ENCODE data around the gene IRS1.

IRS1 gene

DNA sequence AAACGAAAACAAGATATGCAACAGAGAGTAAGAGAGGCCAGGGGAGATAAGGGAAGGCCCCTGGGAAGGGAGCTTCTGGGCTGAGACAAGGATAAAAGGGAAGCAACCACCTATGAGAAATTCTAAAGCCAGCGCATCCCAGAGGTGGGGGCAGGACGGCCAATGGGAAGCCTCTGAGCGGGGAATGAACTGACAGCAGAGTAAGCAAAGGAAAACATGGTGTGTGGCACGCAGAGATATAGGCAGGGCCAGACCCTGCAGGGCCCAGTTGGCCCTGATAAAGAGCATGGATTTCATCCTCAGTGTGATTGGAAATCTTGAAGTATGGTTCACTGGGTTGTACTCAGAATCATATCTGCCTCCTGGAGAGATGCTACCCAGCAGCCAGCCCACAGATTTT is 78.7 kb downstream of the IRS1 start:
- no peak for DNase-seq

DNA sequence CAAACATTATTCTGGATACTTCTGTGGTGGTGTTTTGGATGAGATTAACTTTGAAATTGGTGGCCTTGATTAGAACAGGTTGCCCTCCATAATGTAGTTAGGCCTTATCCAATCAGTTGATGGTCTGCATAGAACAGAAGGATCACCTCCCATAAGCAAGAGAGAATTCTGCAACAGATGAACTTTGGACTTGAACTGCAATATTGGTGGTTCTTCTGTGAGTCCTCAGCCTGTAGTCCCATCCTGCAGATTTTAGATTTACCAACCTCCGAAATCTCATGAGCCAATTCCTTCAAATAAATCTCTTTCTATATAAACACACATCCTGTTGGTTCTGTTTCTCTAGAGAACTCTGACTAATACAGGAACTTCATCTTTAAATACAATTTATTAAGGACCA is 81.9 kb downstream of the IRS1 start:
- DNase-seq: no peak

DNA sequence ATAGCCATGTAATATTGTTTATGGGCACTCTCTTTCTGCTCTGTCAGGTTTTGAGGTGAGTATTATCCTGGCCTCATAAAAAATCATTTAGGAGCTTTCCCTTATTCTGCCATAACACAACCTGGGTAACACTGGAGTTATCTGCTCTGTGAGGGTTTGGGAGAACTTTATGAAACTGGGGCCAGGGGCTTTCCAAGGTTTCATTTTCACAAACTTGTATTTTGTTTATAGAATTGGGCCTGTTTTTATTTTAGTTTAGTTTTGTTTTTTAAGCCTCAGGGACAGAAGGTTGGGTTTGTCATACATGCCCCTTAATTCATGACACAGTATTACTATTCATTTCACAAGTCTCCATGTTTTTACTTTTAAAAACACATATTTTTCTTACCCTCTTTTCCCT is 83.5 kb downstream of the IRS1 start:
- DNase-seq: no peak

DNA sequence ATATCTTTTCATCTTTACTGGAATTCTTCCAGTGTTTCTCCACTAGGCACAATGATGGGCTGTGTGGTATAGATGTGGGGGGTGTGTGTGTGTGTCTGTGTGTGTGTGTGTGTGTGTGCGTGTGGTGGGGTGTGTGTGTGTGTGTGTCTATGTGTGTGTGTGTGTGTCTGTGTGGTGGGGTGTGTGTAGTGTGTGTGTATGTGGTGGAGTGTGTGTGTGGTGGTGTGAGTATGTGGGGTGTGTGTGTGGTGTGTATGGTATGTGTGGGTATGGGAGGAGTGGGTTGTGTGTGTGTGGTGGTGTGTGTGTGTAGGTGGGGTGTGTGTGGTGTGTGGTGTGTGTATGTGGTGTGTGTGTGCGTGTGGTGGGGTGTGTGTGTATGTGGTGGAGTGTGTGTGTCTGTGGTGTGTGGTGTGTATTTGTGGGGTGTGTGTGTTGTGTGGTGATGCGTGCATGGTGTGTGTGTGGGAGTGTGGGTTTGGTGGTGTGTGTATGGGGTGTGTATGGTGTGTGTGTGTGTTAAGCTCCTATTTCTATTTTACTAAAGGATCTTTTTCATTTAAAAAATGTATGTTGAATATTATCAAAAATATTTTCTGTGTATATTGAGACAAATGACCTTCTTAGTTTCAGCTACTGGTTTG is 84.2 kb downstream of the IRS1 start:
- no peak for DNase-seq

DNA sequence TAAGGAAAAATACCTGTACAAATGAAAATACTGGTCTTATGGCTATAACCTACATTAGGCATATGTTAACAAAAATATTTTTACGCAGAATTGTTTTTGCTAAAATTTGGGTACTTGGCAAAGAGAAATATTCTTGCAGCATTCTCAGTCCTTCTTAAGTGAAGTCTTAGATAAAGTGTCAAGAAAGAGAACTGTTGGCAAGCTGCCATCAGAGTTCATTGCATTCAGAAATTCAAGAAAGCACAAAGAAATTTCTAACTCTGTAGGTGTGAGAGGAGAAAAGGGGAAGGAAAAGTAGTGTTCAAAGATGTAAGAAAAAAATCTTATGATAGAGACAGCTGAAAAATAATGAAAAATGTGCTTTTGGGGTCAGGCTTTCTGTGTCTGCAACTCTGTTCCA is 86.7 kb downstream of the IRS1 start:
- no peak for DNase-seq

DNA sequence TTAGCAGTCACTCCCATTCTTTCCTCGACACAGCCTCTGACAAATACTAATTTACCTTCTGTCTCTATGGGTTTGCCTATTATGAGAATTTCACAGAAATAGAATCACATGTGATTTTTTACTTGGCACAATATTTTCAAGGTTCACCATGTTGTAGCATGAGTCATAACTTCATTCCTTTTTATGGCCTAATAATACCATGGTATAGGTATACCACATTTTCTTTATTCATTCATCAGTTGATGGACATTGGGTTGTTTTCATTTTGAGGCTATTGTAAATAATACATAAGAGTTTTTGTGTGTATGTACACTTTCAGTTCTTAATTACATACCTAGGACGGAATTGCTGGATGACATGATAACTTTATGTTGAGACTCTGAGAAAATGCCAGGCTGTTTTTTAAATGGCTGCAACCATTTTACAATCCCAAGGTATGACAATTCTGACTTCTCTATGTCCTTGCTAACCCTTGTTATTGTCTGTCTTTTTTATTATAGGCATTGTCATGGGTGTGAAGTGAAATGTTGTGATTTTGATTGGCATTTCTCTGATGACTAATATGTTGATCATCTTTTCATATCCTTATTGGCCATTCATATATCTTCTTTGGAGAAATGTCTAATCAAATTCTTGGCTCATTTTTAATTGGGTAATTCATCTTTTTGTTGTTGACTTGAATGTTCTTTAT is 87.9 kb downstream of the IRS1 start:
- DNase-seq: no peak

DNA sequence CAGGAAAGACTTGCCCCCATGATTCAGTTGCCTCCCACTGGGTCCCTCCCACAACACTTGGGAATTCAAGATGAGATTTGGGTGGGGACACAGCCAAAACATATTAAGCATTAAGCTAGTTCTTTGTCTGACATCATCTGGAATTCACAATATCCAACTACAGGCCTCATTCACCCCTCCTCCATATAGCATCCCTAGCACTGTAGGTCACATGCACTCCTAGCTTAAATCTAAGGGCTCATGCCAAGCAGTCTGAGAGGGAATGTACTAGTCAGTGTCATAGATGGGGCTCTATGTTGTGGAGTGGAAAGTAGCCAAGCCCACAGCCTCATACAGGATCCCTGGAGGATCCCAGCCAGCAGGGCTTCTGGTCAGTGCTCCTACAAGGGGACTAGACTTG is 92.1 kb downstream of the IRS1 start:
- DNase-seq: no peak

DNA sequence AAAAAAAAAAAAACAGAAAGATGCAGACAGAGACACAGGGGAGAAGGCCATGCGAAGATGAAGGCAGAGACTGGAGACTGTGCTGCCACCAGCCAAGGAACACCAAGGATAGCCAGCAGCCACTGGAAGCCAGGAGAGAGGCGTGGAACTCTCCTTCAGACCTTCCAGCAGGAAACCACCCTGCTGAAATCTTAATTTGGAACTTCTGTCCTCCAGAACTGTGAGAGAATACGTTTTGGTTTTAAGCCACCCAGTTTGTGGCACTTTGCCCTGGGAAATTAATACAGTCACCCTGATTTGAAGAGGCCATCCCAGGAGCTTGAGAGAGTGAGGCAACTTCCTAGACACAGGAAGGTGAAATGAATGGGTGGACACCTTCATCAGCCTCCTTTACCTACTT is 93.7 kb downstream of the IRS1 start:
- DNase-seq: no peak

DNA sequence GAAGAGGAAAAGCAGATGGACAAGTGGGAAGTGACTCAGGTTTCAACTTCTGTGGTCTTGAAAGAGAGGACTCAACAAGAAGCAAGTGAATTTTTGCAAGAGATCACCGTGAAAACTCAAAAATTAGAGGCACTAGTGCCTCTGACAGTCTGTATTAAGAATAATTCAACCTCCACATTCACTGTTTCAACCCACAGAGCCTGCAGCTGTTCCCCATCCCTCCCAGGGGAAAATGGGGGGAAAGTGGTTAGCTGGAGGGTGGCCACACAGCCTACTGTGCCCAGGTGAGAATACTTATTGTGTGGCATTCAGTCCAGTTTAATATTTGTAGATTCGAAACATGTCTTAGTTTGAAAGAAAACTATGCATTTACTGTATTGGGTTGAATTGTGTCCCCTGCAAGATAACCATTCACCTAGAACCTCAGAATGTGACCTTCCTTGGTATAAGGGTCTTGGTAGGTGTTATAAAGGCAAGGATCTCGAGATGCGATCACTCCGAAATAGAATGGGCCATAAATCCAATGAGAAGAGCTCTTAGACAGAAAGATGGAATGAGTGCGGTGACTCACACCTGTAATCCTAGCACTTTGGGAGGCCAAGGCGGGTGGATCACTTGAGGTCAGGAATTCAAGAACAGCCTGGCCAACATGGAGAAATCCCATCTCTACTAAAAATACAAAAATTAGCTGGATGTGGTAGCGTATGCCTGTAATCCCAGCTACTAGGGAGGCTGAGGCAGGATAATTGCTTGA is 94.3 kb downstream of the IRS1 start:
- no peak for DNase-seq

DNA sequence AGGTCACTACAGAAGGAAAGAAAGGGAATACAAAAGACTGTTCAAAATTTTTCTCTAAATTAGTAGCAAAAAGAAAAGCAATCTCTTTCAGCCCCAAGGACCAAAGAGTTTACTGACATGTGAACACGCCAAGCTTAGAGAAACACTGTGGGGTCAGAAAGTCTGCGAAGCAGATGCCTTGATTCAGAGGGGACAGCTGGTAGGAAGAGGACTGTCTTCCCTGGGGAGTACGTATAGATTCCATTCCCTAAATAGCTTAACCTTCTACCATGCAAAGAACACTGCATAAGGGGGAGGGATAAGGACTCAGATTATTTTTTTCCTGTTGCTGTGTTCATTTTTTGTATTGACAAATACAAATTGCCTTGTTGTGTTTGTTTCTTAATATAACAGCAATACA is 96.1 kb downstream of the IRS1 start:
- DNase-seq: no peak

DNA sequence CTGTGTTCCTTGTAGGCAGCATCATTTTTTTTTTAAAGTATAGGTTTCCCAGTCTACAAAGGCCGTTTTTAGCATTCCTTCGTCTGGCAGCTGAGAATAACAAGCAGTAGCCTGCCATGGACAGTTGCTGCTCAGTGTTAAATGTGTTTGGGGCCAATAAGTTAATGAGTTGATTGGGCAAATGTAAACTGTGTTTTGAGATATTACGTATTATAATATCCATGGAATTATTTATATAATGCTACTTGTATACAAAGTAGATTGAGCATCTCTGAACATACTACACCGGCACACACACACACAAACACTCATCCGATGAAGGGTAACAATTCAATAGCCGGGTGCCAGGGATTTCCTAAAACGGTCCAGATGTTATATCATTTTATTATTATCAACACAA is 97.2 kb downstream of the IRS1 start:
- DNase-seq: no peak

DNA sequence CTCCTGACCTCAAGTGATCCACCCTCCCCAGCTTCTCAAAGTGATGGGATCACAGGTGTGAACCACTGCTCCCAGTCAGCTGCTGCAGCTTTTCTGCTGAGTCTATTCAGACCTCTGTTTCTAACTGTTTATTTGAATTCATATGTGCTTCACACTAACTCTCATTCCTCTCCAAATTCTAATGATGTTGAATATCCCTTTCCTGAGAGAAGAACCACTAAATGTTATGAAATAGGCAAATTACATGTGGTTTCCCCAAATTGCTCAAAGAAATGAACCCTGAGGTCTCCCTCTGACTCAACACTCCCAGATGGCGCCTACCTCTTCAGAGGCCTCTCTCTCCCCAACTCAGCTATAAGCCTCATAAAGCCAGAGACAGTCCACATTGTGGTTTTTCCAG is 98.6 kb downstream of the IRS1 start:
- no peak for DNase-seq

DNA sequence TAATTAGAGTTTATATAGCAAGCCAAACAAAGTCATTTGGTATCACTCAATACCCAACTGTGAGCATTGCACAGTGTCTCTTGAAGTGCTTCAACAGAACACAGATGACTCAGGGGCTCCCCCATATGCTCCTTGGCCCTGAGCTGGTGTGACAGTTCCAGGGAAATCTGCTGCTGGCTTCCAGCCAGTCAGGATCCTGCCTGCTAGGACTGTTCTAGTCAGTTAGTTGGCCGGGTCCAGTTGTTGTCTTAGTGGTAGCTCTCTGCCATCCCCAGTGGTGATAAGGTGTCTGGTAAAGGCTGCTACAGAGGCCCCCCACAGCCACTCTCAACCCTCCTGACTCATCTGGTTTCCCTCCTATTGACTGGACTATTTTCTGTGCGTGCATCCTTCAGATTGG is 100.3 kb downstream of the IRS1 start:
- no peak for DNase-seq

DNA sequence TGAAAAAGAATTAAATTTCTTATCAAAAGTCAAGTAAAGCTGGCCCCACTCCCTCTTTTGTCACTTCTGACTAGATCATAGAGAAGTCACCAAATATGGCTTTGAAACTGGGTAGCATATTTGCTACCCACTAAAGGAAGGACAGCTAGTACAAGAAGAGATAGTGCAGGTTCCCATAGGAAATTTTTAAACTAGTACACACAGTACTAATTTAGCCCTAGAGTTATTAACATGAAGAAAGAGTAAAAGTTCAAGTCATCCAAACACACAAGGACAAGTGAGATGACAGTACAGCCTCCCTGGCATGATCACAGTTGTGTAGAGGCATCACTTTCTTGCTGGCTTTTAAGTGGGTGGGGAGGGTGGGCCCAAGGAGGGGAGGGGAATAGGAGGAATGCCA is 100.9 kb downstream of the IRS1 start:
- DNase-seq: no peak

DNA sequence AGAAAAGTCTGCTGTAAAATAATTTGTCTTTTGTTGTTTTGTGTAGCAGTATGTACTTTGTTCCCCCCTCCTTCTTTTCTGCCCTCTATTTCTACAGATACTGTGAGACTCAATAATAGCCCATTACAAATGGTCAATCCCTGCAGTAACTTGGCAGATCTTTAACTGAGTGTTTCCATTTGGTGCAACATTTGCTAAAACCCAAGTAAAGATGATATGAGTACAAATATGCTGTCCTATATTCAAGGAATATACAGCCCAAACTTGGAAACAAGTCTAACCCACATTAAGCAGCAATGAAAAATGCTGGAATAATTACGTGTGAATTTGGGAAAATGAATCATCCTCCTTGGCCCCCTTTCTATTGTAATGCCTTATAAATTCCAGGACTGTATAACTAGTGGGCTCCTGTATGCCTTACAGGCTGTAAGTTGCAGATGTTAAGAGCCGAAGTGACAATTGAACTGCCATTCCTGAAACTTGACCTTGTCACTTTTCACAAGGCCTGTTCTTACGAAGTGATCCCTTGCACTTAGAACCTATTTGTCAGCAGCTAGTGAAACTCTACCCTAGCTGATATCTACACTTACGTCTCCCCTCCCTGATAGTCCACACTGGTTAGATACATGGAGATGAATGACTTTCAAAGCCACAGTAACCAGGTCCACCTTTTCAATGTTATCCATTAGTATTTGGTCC is 104.9 kb downstream of the IRS1 start:
- DNase-seq: no peak

DNA sequence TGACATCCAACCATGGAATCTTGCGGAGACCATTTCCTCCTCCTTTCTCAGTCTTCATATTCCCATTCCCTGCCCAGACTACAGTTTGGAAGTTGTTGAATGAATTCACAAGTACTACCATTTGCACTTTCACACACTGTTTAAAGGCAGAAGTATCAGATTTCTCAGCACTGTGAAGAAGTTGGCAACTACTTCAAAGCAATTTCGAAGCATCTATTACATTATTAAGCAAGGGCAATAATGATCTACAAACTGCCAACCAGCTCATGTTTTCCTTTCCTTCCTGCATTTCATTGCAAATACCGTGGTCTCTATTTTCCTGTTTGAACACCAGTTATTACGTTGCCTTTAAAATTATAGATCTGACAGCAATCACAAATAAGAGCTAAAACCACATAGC is 105.5 kb downstream of the IRS1 start:
- DNase-seq: no peak

DNA sequence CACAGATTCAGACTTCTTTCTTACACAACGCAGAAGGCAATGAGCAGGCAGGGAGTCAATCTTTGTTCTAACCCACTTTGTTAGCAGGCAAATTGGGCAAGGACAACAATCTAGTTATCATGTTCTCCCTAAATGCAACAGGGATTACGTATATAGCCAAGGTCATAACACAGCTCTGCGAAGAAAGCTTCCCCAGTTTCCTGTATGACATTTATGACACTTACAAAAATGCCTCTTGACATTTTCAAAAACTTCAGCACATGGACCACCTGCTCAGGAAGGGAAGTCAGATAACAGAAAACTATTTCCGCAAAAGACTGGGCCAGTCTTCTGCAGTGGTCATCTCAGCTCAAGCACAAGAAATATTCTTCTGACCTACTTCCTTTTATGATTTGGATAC is 106.1 kb downstream of the IRS1 start:
- DNase-seq: no peak

DNA sequence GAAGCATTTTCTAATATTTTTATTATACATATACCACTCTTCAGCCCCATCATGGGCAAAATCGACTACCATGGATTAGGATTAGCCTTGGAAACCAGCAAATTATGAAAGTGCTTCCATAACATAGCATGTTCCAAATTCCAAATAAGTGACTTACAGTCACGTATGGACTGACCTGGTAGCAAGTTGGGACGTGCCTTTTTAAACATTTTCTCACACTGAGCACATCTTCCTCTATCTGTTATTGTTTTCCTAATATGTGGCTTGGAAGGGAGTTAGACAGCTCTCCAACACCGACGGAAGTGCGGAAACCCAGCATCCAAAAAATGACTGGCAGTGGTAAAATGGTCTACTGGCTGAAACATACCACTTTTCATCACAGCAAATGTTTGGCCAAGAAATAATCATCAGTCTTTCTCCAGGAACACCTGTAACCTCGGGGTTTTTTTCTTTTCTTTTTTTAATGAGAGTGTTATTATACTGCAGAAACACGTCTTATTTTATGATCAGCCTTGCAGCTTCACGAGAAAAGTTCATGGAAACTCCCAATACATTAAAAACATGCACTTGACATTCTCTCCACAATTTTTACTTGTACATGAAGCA is 107.0 kb downstream of the IRS1 start:
- DNase-seq: no peak

DNA sequence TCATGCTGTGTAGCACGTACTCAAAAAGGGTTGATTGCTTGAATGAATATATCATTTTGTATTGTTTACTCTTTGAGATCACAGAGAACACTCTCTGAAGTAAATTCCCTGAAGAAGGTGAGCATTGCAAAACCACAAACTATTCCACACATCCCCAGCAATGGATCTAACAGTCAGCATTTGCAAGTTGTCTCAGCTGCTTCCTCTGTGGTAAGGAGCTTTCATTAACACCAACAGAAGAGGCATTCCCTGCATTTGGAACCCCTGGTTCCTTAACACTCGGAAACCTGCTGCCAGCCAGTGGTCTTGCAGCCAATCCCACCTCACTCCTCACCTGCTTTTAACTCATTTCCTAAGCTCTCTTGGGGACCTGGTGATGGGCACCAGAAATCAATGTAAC is 108.4 kb downstream of the IRS1 start:
- DNase-seq: no peak

DNA sequence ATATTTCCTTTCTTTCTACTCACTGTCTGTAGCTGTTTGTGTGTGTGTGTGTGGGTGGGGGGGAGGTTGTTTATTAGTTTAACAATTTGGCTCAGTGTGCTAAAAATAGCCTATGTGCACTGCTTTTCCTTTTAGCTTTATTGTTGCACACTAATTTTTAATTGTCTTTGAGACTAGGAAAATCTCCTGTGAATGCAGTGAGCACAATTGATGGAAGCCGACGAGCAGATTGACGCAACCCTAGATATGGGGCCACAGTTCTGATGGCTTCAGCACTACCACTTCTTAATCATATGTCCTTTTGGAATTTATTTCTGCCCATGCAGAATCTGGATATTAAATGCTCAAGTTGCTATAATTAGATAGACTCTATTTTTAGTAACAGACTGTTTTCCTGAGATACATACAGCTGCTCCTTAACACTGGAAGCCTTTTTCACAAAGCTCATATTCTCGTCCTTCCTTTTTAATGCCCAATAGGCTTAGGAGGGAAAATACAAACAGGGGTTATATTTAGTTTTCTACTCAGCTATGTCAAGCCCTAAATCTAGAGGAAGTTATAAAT is 109.1 kb downstream of the IRS1 start:
- DNase-seq: no peak

DNA sequence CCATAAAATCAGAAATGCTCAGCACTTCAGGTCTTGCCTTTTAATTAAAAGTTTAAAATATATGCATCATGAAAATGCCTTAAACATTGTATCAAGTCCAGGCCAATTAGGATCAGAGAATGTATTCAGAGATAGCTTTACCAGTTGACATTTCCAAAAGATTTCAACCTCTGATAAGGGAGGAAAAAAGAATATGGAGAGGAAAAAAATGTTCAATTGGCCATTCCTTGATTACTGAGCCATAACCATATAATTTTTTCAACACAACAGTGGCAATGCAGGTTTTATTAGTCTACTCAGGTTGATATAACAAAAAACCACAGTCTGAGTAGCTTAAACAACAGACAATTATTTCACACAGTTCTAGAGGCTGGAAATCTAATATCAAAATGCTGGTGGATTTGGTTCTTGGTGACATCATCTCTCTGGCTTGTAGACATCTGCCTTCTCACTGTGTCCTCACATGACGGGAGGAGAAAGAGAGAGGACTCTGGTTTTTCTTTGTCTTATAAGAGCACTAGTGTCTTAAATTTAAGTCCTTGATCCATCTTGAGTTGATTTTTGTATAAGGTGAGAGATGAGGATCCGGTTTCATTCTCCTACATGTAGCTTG is 111.9 kb downstream of the IRS1 start:
- no peak for DNase-seq

DNA sequence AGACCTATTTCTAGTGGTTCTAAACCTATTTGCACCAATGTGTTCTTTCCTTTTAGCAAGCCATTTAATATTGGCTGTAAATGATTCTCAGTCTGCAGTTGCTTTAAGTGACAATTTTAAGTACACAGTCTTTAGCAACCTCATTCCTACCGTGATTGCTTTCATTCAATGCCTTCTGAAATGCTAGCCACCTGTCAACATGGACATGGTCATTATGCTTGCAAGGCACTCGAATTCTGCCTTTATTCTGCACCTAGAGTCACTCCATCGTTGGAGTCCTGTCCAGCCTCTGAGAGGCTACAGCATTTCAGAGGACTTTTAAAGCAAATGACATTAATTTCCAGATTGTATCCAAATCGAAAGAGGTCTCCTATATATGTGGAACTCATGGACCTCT is 115.1 kb downstream of the IRS1 start:
- DNase-seq: no peak
